ENCODE results near the gene MYZAP. TPM values are rescaled to one million over a fixed set of nuclear protein-coding genes. Genes with fewer than 3 reads are reported as not detected.
A peak's percentile ranks its signal among the peaks of the same experiment; 100 is the strongest.

MYZAP gene
- total RNA-seq, 1 donor from 2014 or later = 2.6 TPM

- Histone ChIP-seq H3K36me3 (ENCODE audit: control insufficient read depth in 3 of 3, insufficient read depth in 3 of 3, low read length in 3 of 3) (no peaks in the 10 kb centered on the region), H3K9me3 (ENCODE audit: control insufficient read depth in 3 of 3, low read length in 3 of 3) (no peaks in the 10 kb centered on the region), H3K4me3 (ENCODE audit: low read length in 3 of 3) (no peak overlapping the region), H3K27me3 (ENCODE audit: control insufficient read depth in 3 of 3, insufficient read depth in 3 of 3, low read length in 3 of 3) (no peaks in the 10 kb centered on the region), H3K4me1 (ENCODE audit: control insufficient read depth in 3 of 3, insufficient read depth in 3 of 3, low read length in 3 of 3) (peaks cover 19 to 49% (median 30%) of the 10 kb centered on the region in 3 donors), H3K9ac (ENCODE audit: low read depth in 1 of 3, low read length in 3 of 3) (no peak overlapping the region), H3K27ac (ENCODE audit: low read depth, low read length) (peak overlapping the region; percentile 77)
These were observed 39.7 kb upstream of the MYZAP start for GRCh38 chr15:57551715-57552677.

GRCh38 chr15:57552678-57553334, 38.9 kb upstream of the MYZAP start:
- Histone ChIP-seq H3K27ac (ENCODE audit: low read depth, low read length) (peak overlapping the region; percentile 77), H3K36me3 (ENCODE audit: control insufficient read depth in 3 of 3, insufficient read depth in 3 of 3, low read length in 3 of 3) (no peaks in the 10 kb centered on the region), H3K9ac (ENCODE audit: low read depth in 1 of 3, low read length in 3 of 3) (no peak overlapping the region), H3K4me3 (ENCODE audit: low read length in 3 of 3) (no peak overlapping the region), H3K9me3 (ENCODE audit: control insufficient read depth in 3 of 3, low read length in 3 of 3) (no peaks in the 10 kb centered on the region), H3K27me3 (ENCODE audit: control insufficient read depth in 3 of 3, insufficient read depth in 3 of 3, low read length in 3 of 3) (no peaks in the 10 kb centered on the region), H3K4me1 (ENCODE audit: control insufficient read depth in 3 of 3, insufficient read depth in 3 of 3, low read length in 3 of 3) (peaks cover 19 to 49% (median 30%) of the 10 kb centered on the region in 3 donors)

GRCh38 chr15:57553526-57553925, 38.2 kb upstream of the MYZAP start:
- Histone ChIP-seq H3K27ac (ENCODE audit: low read depth, low read length) (no peak overlapping the region), H3K36me3 (ENCODE audit: control insufficient read depth in 3 of 3, insufficient read depth in 3 of 3, low read length in 3 of 3) (no peaks in the 10 kb centered on the region), H3K4me1 (ENCODE audit: control insufficient read depth in 3 of 3, insufficient read depth in 3 of 3, low read length in 3 of 3) (peaks cover 19 to 49% (median 30%) of the 10 kb centered on the region in 3 donors)

GRCh38 chr15:57554063-57554811, 37.5 kb upstream of the MYZAP start:
- Histone ChIP-seq H3K36me3 (ENCODE audit: control insufficient read depth in 3 of 3, insufficient read depth in 3 of 3, low read length in 3 of 3) (no peaks in the 10 kb centered on the region), H3K9ac (ENCODE audit: low read depth in 1 of 3, low read length in 3 of 3) (peak overlapping the region in 1 of 3 donors; percentile 16), H3K27ac (ENCODE audit: low read depth, low read length) (no peak overlapping the region), H3K4me1 (ENCODE audit: control insufficient read depth in 3 of 3, insufficient read depth in 3 of 3, low read length in 3 of 3) (peaks cover 19 to 44% (median 26%) of the 10 kb centered on the region in 3 donors), H3K4me3 (ENCODE audit: low read length in 3 of 3) (no peak overlapping the region), H3K9me3 (ENCODE audit: control insufficient read depth in 3 of 3, low read length in 3 of 3) (no peaks in the 10 kb centered on the region), H3K27me3 (ENCODE audit: control insufficient read depth in 3 of 3, insufficient read depth in 3 of 3, low read length in 3 of 3) (no peaks in the 10 kb centered on the region)

More at GRCh38 chr15:57553526-57553925, 38.2 kb upstream of the MYZAP start:
- no peaks in the 10 kb centered on the region for H3K9me3 ChIP-seq (ENCODE audit: control insufficient read depth in 3 of 3, low read length in 3 of 3)
- H3K4me3 ChIP-seq (ENCODE audit: low read length in 3 of 3) = no peak overlapping the region
- H3K9ac ChIP-seq (ENCODE audit: low read depth in 1 of 3, low read length in 3 of 3) = no peak overlapping the region
- H3K27me3 ChIP-seq (ENCODE audit: control insufficient read depth in 3 of 3, insufficient read depth in 3 of 3, low read length in 3 of 3) = no peaks in the 10 kb centered on the region

- H3K9ac ChIP-seq (ENCODE audit: low read depth in 1 of 3, low read length in 3 of 3) = no peak overlapping the region
- H3K36me3 ChIP-seq (ENCODE audit: control insufficient read depth in 3 of 3, insufficient read depth in 3 of 3, low read length in 3 of 3) = no peaks in the 10 kb centered on the region
- no peaks in the 10 kb centered on the region for H3K27me3 ChIP-seq (ENCODE audit: control insufficient read depth in 3 of 3, insufficient read depth in 3 of 3, low read length in 3 of 3)
- H3K9me3 ChIP-seq (ENCODE audit: control insufficient read depth in 3 of 3, low read length in 3 of 3) = no peaks in the 10 kb centered on the region
- H3K27ac ChIP-seq (ENCODE audit: low read depth, low read length) = no peak overlapping the region
- H3K4me3 ChIP-seq (ENCODE audit: low read length in 3 of 3) = no peak overlapping the region
- H3K4me1 ChIP-seq (ENCODE audit: control insufficient read depth in 3 of 3, insufficient read depth in 3 of 3, low read length in 3 of 3) = peaks cover 15 to 39% (median 21%) of the 10 kb centered on the region in 3 donors
These were observed 36.9 kb upstream of the MYZAP start for GRCh38 chr15:57554812-57555179.

DNA sequence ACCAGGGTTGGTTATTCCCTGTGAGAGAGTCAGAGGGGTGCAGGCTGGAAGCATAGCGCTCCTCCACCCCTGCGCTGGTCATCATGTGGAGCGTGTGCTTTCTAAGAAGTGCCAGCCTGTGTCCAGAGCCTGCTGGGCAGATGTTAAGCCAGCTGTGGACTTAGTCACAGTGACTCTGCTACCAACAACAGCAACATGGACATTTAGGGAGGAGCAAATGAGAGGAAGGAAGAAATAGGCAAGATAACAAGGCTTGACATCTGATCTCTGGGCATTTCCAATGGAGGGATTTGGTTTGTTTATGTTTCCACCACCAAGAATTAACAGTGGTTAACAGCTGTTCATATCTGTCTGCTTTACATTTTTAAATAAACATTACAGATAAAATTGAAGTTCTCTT, 36.4 kb upstream of the MYZAP start:
- Histone ChIP-seq H3K9me3 (ENCODE audit: control insufficient read depth in 3 of 3, low read length in 3 of 3) (no peaks in the 10 kb centered on the region), H3K27me3 (ENCODE audit: control insufficient read depth in 3 of 3, insufficient read depth in 3 of 3, low read length in 3 of 3) (no peaks in the 10 kb centered on the region), H3K27ac (ENCODE audit: low read depth, low read length) (no peak overlapping the region), H3K9ac (ENCODE audit: low read depth in 1 of 3, low read length in 3 of 3) (no peak overlapping the region), H3K36me3 (ENCODE audit: control insufficient read depth in 3 of 3, insufficient read depth in 3 of 3, low read length in 3 of 3) (no peaks in the 10 kb centered on the region), H3K4me1 (ENCODE audit: control insufficient read depth in 3 of 3, insufficient read depth in 3 of 3, low read length in 3 of 3) (peaks cover 11 to 35% (median 18%) of the 10 kb centered on the region in 3 donors), H3K4me3 (ENCODE audit: low read length in 3 of 3) (no peak overlapping the region)

- H3K27me3 ChIP-seq (ENCODE audit: control insufficient read depth in 3 of 3, insufficient read depth in 3 of 3, low read length in 3 of 3) = no peaks in the 10 kb centered on the region
- no peak overlapping the region for H3K4me3 ChIP-seq (ENCODE audit: low read length in 3 of 3)
- no peak overlapping the region for H3K9ac ChIP-seq (ENCODE audit: low read depth in 1 of 3, low read length in 3 of 3)
- no peaks in the 10 kb centered on the region for H3K9me3 ChIP-seq (ENCODE audit: control insufficient read depth in 3 of 3, low read length in 3 of 3)
- no peak overlapping the region for H3K27ac ChIP-seq (ENCODE audit: low read depth, low read length)
- H3K4me1 ChIP-seq (ENCODE audit: control insufficient read depth in 3 of 3, insufficient read depth in 3 of 3, low read length in 3 of 3) = peaks cover 10 to 33% (median 14%) of the 10 kb centered on the region in 3 donors
- H3K36me3 ChIP-seq (ENCODE audit: control insufficient read depth in 3 of 3, insufficient read depth in 3 of 3, low read length in 3 of 3) = no peaks in the 10 kb centered on the region
These were observed 35.7 kb upstream of the MYZAP start for GRCh38 chr15:57556040-57556439.

DNA sequence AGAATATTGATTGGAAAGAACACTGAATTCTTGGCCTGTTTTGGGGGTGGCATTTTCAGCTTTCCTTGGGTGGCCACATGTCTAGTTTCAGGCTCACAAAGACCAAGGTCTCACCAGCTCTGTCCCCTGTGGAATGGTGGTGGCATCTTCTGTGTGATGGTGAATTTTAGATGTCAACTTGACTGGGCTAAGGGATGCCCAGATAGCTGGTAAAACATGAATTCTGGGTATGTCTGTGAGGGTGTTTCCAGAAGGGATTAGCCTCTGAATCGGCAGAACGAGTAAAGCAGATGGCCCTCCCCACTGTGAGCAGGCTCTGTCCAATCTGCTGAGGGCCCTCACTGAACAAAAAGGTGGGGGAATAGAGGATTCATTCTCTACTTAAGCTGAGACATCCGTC, 34.4 kb upstream of the MYZAP start:
- no peaks in the 10 kb centered on the region for H3K9me3 ChIP-seq (ENCODE audit: control insufficient read depth in 3 of 3, low read length in 3 of 3)

GRCh38 chr15:57557810-57558209, 33.9 kb upstream of the MYZAP start:
- peaks cover 7 to 23% (median 14%) of the 10 kb centered on the region in 3 donors for H3K4me1 ChIP-seq (ENCODE audit: control insufficient read depth in 3 of 3, insufficient read depth in 3 of 3, low read length in 3 of 3)
- no peak overlapping the region for H3K27ac ChIP-seq (ENCODE audit: low read depth, low read length)
- no peak overlapping the region for H3K4me3 ChIP-seq (ENCODE audit: low read length in 3 of 3)
- peaks cover 0 to 4% (median 0%) of the 10 kb centered on the region in 3 donors for H3K27me3 ChIP-seq (ENCODE audit: control insufficient read depth in 3 of 3, insufficient read depth in 3 of 3, low read length in 3 of 3)
- H3K36me3 ChIP-seq (ENCODE audit: control insufficient read depth in 3 of 3, insufficient read depth in 3 of 3, low read length in 3 of 3) = no peaks in the 10 kb centered on the region
- no peaks in the 10 kb centered on the region for H3K9me3 ChIP-seq (ENCODE audit: control insufficient read depth in 3 of 3, low read length in 3 of 3)
- H3K9ac ChIP-seq (ENCODE audit: low read depth in 1 of 3, low read length in 3 of 3) = no peak overlapping the region

More for the DNA sequence above, 34.4 kb upstream of the MYZAP start:
- Histone ChIP-seq H3K4me1 (ENCODE audit: control insufficient read depth in 3 of 3, insufficient read depth in 3 of 3, low read length in 3 of 3) (peaks cover 7 to 28% (median 14%) of the 10 kb centered on the region in 3 donors), H3K4me3 (ENCODE audit: low read length in 3 of 3) (no peak overlapping the region), H3K27me3 (ENCODE audit: control insufficient read depth in 3 of 3, insufficient read depth in 3 of 3, low read length in 3 of 3) (peaks cover 0 to 3% (median 0%) of the 10 kb centered on the region in 3 donors), H3K36me3 (ENCODE audit: control insufficient read depth in 3 of 3, insufficient read depth in 3 of 3, low read length in 3 of 3) (no peaks in the 10 kb centered on the region), H3K9ac (ENCODE audit: low read depth in 1 of 3, low read length in 3 of 3) (no peak overlapping the region), H3K27ac (ENCODE audit: low read depth, low read length) (no peak overlapping the region)

Measured in skeletal muscle tissue (tissue), 4 donors.